Activated T-helper 9 cell treated with anti-CD3 and anti-CD28 coated beads, Interleukin-2, amount 50 U/mL, for 16 hours (primary cell): ENCODE results near the gene SMARCAD1.

Experiments used
- DNase-seq: peaks from one replicate; pipeline ENCODE4 v3.0.0-alpha.2; 2020; ENCODE audit warnings: low read depth

The SMARCAD1 gene

DNA sequence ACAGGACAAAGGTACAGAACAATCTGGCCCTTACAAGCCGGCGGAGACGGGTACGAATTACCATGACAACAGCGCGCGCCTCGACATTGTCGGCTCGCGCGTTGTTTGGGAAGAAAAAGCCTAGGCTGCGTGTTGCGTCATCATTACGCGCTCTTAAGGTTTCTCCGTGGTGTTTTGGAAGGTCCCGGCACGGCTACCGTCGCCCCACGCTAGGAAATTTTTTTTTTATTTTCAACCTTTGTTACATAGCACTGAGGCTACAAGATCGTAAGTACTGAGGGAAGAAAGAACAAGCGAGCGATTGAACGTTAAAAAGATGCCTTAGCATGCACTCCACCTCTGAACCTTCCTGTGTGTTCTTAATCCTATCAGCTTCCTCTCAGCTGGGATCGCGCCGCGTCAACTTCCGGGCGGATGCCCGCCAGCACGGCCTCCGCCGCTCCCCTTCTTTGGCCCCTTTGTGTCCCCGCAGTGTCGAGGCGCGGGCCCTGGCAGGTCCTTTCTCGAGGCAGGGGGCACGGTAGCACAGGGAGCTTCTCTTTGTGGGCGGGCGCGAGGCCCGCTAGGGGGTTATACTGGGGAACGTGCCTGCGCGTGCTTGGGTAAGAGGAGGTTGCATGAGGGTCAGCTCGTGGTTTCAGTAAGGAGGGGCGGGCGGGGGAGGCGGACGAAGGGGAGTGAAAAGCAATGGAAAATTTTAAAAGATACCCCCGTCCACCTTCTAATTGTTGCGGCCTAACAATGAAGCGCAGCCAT, at the start of gene SMARCAD1:
Gene SMARCAD1, plus strand, starts transcription at position 397 of the 756 bp plus-strand sequence. CDS start 530 bp downstream, outside the sequence.
- peak; percentile 72 for DNase-seq

DNA sequence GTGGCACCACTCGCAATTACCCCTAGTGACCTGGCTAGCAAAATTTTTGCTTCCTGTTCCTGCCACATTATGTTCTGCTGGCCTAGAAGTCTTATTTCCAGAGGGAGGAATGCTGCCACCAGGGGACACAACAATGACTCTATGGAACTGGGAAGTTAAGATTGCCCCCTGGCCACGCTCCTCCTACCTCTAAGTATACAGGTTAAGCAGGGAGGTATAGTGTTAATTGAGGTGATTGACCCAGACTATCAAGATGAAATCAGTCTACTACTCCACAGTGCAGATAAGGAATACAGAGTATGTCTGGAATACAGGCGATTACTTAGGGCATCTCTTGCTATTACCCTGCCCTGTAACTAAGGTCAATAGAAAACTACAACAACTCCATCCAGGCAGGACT, 48.8 kb upstream of the SMARCAD1 start:
- no peak for DNase-seq

DNA sequence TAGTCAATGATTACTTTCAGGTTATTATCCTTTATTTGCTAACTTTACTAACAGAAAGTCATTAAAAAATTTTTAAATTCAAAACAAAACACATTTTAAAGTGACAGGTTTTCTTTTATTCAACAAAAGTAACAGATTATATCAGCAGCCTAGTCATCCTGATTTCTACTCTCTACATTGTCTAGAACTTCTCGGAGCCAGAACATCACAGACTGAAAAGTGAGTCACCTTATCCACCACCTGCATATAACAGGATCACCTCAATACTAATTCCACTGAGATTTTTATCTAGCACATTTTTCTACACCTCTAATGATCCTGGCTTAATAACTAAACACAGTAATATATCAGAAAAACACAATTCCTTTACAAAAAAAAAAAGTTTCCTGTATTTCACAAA, 47.9 kb upstream of the SMARCAD1 start:
- DNase-seq = no peak

- DNase-seq = no peak
Observed at GRCh38 chr4:94160774-94161173, 46.9 kb upstream of the SMARCAD1 start.

- no peak for DNase-seq
Observed at GRCh38 chr4:94165256-94165655, 42.4 kb upstream of the SMARCAD1 start.

- DNase-seq = no peak
Observed at GRCh38 chr4:94168321-94168720, 39.3 kb upstream of the SMARCAD1 start.

DNA sequence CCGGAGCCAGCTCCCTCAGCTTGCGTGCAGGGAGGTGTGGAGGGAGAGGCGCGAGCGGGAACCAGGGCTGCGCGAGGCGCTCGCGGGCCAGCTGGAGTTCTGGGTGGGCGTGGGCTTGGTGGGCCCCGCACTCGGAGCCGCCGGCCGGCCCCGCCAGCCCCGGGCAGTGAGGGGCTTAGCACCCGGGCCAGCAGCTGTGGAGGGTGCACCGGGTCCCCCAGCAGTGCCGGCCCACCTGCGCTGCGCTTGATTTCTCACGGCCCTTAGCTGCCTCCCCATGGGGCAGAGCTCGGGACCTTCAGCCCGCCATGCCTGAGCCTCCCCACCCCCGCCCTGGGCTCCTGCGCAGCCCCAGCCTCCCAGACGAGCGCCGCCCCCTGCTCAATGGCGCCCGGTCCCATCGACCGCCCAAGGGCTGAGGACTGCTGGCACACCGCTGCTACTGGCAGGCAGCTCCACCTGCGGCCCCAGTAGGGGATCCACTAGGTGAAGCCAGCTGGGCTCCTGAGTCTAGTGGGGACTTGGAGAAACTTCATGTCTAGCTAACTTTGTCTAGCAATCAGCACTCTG, 37.8 kb upstream of the SMARCAD1 start:
- no peak for DNase-seq

GRCh38 chr4:94171616-94172015, 36.0 kb upstream of the SMARCAD1 start:
- DNase-seq = no peak

DNA sequence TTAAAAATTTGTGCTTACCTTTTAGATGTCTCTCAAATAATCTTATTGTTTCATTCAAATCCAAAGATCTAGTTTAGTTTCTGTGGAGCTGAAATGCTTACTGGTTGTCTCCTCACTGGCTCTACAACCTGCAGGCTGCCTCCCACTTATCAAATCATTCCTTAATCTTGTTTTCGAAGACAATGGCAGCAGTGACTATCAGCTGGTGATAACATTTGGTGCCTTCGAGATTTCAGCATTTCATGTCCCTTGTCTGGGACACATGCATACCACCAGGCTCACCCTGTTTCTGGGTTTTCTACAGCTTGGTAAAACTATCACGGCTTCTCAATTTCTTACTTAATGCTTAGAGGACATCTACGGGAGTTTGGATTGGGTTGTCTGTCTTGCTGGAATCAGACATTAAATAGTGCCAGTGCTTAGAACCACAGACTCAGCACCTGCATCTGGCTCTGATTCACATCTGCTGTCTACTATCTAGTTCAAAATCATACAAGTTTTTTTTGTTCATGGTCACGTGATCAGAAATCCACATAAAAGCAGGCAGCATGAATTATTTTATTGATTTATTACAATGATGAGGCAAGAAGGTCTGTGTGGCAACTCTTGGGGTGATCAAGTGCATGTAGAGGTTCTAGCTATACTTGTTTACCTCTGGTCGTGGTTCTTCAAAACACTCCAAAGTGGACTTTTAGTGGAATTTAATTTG, 32.0 kb upstream of the SMARCAD1 start:
- DNase-seq = no peak

GRCh38 chr4:94177822-94178221, 29.8 kb upstream of the SMARCAD1 start:
- no peak for DNase-seq

DNA sequence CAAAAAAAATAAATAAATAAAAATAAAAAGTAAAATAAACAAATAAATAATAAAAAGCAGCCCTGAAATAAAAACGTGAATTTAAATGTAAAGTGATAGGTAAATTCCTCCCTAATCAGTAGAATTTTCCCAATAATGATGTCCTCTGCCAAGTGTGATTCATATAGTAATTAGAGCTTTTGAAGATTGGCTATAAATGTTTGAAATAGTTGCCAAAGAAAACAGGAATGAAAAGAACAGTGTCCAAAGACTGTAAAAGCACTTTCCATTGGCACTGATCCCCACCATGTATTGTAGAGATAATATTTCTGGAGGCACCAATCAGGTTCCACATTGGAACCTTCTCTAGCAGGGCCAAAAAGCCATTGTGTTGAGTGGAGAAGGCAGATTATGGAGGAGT, 25.9 kb upstream of the SMARCAD1 start:
- no peak for DNase-seq

DNA sequence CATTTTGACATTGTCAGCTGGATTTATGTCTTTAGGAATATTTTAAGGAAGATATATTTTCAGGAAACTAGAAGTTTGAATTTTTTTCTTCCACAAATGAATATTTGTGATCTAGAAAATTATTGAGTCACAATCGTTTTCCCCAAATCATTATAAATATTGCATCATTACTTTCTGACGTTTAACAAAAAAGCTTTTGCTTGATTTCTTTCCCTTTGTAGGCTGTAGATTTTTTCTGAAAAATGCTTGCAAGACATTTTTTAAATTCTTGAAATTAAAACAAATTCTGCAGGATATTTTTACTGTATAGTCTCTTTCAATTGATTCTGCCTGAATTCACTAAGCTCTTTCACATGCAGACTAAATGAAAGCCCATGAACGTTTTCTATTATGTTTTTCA, 4.9 kb upstream of the SMARCAD1 start:
- no peak for DNase-seq

DNA sequence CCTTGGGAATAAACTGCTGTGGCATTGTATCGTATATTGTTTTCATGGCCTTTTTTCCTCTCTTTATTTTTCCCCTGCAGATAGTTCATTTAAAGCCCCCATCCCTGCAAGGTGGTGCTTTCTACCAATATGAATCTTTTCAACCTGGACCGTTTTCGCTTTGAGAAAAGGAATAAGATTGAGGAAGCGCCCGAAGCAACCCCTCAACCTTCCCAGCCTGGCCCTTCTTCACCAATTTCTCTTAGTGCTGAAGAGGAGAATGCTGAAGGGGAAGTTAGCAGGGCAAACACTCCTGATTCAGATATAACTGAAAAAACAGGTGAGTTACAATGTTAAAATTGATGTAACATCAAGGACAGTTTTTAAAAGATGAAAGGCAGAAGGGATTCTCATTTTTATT, 601 bp downstream of the SMARCAD1 start:
- no peak for DNase-seq

- DNase-seq = no peak
Observed at GRCh38 chr4:94208918-94209317, 1.3 kb downstream of the SMARCAD1 start.

DNA sequence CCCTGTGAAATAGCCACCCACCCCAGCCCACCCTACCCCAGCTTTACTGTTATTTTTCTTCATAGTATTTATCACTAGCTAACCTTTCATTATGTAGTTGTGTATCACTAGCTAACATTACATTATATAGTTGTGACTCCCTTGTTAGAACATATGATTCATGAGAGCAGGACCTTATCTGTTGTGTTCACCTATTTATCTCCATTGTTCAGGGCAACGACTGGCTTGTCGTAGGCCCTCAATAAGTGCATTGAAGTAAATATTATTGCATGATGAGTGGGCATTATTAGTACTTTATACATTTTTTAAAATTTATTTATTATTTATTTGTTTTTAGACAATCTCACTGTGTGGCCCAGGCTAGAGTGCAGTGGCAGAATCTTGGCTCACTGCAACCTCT, 4.2 kb downstream of the SMARCAD1 start:
- no peak for DNase-seq

GRCh38 chr4:94214703-94215319, 7.1 kb downstream of the SMARCAD1 start:
- DNase-seq = no peak

GRCh38 chr4:94216394-94216793, 8.7 kb downstream of the SMARCAD1 start:
- DNase-seq = no peak

DNA sequence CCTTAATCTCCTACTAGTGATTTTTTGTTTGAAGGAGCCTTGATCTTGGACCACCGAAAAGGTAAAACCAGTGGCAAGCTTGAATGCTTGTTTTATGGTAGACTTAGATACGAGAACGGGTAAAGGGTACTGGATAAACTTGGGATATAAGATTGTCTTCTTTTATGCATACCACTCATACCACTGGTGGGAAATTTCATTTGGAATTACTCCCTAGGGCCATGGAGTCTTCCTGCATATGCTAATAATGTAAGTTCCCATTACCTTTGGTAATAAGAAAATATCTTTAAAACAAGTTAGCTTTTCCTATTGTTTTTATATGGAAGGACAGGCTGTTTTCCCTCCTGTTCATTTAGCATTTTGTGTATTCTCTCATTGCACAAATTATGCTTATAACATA, 11.7 kb downstream of the SMARCAD1 start:
- DNase-seq = no peak

DNA sequence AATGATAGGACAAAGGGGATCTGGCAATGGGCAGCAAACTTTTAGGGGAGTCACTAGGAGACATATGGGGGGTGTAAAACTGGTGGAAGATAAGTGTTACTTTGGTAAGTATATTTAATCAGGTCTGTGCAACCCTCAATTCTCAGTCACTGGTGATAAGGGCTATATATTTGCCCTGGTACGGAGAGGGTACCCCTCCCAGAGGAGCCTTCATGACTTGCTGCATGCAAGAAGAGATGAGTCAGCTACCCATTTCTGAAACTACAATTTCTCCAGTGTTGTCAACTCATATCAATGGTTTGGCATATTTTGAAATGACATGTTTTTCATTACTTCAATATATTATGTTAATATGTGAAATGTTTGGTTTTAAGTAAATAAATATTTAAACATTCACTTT, 14.3 kb downstream of the SMARCAD1 start:
- no peak for DNase-seq

DNA sequence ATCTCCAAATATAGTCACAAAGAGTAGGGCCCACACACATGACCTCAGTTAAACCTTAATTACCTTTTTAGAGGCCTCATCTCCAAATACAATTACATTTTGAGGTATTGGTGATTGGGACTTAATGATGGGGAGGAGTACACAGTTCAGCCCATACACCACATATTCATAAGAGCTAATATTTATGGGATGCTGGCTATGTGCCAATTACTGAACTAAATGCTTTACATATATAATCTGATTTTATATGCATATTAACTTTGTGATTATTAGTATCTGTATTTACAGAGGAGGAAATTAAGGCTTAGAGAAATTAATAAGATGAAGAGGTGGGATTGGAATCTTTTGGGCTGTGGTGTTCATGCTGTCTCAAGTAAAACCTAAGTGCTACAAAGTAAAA, 17.8 kb downstream of the SMARCAD1 start:
- no peak for DNase-seq

GRCh38 chr4:94226763-94227162, 19.1 kb downstream of the SMARCAD1 start:
- DNase-seq = no peak

- DNase-seq = no peak
Observed at GRCh38 chr4:94228493-94229216, 21.0 kb downstream of the SMARCAD1 start.
